GM12801 (cell line): ENCODE results near the gene B3GLCT.

Source experiments
- CTCF ChIP-seq: IDR thresholded peaks from one replicate; pipeline ENCODE4 v1.5.1; 2011; ENCODE audit warnings: control low read depth; ENCODE audit not compliant: insufficient read length; ENCODE audit errors: extremely low read depth

Gene B3GLCT

GRCh38 chr13:31261241-31261640 lies 61.5 kb downstream of the B3GLCT start:
- no peak for TF ChIP-seq CTCF

GRCh38 chr13:31263346-31263745 lies 63.6 kb downstream of the B3GLCT start:
- no peak for TF ChIP-seq CTCF

GRCh38 chr13:31264151-31264550 lies 64.4 kb downstream of the B3GLCT start:
- TF ChIP-seq CTCF, result no peak

- TF ChIP-seq CTCF, result no peak
Measured at GRCh38 chr13:31267126-31267784, 67.5 kb downstream of the B3GLCT start.

GRCh38 chr13:31274390-31274789 lies 74.6 kb downstream of the B3GLCT start:
- no peak for TF ChIP-seq CTCF

GRCh38 chr13:31276421-31276820 lies 76.6 kb downstream of the B3GLCT start:
- TF ChIP-seq CTCF, result no peak

- no peak for TF ChIP-seq CTCF
Measured at GRCh38 chr13:31278869-31279268, 79.1 kb downstream of the B3GLCT start.
